HS-27A (cell line): ENCODE results near the gene BZW1.
A peak's percentile ranks its signal among the peaks of the same experiment; 100 is the strongest.

ENCODE experiments used
- DNase-seq: peaks from one replicate; pipeline ENCODE4 v3.0.0-alpha.2; 2012; ENCODE audit warnings: low read depth, missing footprints

The BZW1 gene

DNA sequence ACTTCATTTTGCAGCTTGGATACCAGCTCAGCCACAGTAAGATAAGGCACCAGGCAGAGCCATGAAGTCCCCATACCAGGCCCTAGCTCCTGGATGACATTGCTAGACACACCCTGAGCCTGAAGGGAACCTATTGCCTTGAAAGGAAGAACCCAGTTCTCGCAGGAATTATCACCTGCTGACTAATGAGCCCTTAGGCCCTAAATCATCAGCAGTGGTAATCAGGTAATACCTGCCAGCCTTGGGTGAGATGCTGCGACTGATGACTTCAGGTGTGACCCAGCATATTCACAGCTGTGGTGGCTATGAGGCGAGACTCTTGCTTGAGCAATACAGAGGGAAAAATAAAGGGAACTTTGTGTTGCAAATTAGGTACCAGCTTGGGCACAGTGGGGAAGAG, 27.8 kb downstream of the BZW1 start:
- no peak for DNase-seq

DNA sequence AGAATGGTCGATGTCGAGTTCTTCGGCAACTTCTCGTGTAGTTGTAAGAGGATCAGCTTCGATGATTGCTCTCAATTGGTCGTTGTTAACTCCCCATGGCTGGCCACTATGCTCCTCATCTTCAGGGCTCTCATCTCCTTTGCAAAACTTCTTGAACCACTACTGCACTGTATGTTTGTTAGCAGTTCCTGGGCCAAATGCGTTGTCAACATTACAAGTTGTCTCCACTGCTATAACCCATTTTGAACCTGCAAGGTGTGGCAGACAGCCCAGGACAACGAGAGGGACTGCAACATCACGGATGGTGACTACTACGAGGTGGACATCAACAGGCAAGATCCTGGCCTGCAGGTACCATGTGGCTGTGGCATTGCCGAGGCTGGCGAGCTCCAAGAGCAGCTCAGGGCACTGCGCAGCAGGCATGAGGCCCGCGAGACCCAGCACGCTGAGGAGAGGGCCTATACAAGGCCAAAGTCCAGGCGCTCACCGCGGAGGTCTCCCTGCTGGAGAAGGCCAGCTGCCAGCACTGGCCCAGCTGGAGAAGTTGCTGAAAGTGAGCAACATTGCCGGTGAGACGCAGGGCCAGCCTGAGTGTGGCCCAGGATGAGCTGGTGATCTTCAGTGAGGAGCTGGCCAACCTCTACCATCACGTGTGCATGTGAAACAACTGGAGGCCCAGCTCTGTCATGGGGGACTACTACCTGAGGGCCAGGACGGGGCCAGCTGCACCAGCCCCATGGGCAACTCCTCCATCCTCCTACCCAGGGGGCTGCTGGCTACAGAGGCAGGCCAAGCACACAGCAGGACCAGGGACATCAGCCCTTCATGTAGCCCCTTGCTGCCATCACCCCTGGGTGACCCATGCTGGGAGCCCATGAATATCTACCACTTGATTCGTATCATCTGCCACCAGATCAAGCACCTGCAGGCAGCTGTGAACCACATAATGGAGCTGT, 32.6 kb downstream of the BZW1 start:
- DNase-seq: no peak

DNA sequence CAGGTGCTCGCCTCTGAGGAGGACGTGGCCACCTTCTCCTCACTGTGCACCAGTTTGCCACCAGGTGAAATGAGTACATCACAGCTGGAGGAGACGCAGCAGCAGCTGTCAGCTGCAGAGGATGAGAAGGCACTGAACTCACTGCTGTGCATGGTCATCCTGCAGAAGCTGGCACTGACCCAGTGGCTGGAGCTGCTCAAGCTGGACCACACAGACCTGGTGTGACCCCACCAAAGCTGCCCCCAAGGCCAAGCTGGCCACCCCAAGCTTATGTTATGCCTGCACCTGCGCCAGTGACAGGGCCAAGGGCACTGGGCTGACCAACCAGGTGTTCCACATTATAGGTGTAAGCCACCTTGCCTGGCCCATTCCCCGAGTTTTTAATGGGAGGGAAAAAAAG, 33.5 kb downstream of the BZW1 start:
- no peak for DNase-seq

DNA sequence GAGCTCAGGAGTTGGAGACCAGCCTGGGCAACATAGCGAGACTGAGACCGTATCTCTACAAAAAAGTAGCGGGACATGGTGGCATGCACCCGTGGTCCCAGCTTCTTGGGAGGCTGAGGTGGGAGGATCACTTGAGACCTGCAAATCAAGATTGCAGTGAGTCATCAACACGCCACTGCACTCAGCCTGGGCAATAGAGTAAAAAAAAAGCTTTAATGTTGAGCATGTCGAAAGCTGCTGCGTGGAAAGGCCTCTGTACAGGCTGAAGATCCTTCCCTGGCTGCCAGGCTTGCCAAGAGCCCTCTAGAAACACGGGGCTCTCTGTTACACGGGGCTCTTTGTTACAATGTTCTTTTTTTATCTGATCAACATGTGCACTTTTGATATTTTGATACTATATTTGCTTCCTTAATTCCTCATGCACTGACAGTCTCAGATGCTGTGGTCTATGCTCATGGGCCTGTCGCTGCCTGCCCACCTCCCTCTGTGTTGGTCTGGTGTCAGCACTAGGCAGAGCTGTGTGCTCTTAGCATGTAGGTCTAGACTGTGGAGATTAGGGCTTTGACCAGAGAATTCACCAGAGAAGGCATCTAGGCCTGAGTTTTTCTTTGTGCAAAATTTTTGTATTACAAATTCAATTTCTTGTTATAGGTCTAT, 34.1 kb downstream of the BZW1 start:
- no peak for DNase-seq

DNA sequence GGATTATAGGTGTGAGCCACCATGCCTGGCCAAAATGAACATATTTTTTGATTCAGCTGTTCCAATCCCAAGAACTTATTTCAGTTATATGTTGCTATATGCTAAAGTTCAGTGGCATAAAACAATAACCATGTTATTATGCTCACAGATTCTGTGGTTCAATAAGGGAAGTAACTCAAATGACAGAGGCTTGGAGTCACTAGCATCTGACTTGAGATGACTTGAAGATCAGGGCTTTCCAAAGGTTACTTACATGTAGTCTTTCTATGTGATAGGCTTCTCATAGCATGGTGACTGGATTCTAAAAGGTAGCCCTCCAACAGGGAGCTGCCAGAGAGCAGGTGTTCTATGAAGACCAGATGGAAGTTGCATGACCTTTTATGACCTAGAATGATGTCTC, 35.6 kb downstream of the BZW1 start:
- no peak for DNase-seq

DNA sequence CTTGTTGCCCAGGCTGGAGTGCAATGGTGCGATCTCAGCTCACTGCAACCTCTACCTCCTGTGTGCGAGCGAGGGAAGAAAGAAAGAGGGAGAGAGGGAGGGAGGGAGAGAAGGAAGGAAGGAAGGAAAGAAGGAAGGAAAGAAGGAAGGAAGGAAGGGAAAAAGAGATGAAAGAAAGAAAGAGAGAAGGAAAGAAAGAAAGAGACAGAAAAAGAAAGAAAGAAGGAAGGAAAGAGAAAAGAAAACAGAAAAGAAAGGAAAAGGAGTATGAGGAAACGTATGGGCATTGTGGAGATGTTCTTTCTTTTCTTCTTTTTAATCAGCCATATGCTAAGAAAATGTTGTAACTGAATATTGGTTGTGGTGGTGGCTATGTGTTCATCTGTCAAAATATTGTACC, 36.2 kb downstream of the BZW1 start:
- DNase-seq: no peak

DNA sequence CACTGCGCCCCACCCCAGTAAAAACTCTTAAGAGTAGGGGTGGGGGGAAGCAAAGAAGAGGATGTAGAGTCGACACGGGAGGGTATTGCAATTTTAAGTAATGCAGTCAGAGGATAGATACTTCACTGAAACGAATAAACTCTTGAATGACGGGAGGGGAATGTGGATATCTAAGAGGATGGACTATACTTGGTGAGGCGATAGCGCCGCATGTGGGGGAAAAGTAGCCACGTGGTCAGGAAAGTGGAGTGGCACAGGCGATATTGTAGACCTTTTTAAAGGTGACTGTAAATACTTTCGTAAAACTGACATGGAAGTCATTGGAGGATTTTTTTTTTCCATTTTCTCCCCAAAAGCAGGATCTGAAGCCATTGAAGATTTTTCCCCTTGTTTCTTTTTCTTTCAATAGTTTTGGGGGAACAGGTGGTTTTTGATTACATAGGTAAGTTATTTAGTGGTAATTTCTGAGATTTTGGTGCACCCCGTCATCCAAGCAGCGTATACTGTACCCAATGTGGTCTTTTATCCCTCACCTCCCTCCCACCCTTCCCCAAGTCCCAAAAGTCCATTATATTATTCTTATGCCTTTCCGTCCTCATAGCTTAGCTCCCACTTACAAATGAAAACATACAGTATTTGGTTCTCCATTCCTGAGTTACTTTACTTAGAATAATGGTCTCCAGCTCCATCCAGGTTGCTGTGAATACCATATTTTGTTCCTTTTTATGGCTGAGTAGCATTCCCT, 39.0 kb downstream of the BZW1 start:
- DNase-seq: no peak

DNA sequence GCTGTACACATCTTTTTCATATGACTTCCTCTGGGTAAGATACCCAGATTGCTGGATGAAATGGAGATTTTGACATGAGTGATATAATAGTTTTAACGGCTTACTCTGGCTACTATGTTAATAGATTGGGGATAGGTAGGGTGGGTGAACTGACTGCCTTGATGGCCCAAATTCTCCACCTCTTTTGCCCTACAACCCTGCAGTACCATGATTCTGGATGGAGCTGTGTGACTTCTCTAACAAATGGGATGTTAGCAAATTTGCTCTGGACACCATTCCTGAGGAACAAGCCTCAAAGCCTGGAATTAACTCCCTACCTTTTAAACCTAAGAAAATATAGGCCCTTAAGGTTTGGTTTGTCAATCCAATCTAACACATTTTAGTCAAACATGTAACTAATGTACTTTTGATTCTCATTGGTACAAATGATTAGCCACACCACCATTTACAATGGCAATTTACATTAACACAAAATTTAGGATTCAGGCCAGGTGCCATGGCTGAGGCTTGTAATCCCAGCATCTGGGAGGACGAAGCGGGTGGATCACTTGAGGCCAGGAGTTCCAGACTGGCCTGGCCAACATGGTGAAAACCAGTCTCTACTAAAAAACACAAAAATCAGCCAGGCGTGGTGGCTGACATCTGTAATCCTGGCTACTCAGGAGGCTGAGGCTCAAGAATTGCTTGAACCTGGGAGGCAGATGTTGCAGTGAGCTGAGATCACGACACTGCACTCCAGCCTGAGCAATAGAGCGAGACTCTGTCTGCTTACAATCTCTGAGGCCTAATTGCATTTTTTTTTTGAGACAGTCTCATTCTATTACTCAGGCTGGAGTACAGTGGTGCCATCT, 39.9 kb downstream of the BZW1 start:
- DNase-seq: no peak

DNA sequence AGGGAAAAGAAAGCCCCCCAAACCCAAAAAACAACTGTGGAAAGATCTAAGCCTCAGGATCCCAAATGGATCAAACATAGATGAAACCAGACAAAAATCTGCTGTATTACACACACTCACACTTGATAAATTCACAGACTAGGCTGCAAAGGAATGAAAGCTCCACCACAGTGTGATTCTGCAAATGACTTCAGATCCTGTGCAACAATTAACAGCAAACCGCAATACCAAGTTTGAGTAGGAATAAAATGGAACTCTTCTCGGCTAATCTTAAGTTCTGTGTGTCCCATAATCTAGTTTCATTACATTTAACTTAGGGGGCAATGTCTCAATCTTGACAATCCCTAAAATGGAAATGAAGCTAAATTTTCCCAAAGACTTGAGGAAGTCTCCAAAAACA, 40.9 kb downstream of the BZW1 start:
- DNase-seq: no peak

DNA sequence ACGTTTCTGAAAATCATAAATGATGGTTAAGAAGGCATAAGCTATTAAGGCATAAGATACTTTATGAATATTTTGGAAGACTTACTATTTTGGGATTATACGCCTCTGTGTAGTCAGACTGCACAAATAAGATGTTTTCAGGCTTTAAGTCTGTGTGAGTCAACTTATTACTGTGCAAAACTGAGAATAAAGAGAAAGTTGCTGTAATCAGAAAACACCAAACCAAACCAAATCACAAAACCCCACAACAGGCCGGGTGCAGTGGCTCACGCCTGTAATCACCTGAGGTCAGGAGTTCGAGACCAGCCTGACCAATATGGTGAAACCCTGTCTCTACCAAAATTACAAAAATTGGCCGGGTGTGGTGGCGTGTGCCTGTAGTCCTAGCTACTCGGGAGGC, 45.1 kb downstream of the BZW1 start:
- DNase-seq: no peak

DNA sequence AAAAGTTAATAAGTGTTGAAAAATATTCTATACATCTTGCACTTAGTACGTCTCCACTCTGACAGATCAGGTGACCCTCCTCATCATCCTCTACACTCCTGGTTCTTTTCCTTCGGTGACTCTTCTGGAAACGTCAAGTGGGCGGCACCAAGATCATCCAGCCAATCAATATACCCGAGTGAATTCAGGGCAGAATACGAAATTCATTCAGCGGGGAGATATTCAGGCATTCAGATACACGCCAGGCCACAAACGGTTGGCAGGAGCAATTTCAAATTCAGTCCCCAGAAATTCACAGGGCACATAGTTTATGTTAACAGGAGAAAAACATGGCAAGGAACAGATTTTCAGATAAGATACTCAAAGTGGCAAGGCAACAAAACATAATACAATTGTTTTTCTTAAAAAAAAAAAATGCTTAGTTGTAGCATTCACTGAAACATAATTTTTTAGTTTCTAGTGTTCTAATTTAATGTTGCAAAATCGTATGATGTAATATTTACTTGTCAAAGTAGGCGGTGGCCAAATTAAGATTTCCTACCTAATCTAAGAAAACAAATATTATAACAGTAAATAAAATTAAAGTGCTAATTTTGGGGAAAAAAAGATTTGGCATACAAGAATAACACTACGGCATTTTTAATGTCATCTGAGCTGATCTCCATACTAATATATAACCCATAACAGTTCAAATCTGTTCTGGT, 48.5 kb downstream of the BZW1 start:
- no peak for DNase-seq

DNA sequence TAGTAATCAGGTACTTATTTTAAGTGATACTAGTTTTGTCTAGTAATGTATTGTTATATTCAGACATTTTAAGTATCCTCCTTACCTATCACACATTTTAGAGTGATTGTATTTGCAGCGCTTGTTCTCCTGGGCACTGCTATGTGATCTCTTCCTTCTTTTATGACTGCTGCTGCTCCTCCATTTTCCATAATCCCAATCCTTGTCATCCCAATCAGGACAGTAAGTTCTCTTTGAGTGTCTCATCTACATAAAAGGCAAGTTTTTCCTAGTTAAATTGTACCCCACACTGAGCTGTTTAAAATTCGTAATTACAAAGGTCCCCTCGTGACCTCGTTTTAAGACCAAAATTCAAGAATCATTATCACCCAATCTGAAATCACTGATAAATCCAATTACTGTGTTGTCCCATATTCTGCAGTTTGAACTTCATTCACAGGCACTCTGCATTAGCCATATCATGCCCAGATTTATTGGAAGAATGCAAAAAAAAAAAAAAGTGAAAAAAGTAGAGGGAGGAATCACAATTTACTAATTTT, 50.0 kb downstream of the BZW1 start:
- no peak for DNase-seq

DNA sequence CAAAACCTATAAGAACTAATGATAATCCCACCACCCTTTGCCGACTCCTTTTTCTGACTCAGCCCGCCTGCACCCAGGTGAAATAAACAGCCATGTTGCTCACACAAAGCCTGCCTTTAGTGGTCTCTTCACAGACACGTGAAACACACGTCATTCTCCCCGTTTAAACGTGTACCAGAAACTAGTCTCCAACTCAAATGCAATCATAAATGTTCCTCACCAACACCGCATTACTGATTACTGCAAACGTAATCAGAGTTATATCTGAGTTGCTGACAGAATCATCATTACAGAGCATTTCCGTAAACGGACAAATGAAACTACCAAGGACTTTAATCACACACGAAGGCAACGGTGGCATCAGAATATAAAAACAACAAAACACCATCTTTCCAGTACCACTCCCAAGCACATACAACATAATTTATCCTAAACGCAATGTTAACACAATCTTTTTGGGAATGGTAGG, 50.9 kb downstream of the BZW1 start:
- peak; percentile 33 for DNase-seq

DNA sequence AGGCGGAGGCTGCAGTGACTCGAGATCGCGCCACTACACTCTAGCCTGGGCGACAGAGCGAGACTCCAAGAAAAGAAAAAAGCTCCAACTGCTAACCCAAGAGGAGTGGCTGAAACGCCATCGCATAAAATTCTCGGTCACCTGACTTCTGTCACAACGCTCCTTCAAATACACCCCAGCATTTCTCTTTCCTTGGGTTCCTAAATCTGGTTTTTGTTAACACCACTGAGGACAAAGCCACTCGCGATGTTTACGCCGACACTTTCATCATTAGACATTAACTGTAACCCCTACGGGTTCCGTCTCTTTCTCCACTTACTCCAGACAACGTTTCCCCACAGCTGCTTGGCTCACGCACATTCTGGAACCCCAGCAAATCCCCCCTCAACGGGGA, 52.1 kb downstream of the BZW1 start:
- DNase-seq: no peak

DNA sequence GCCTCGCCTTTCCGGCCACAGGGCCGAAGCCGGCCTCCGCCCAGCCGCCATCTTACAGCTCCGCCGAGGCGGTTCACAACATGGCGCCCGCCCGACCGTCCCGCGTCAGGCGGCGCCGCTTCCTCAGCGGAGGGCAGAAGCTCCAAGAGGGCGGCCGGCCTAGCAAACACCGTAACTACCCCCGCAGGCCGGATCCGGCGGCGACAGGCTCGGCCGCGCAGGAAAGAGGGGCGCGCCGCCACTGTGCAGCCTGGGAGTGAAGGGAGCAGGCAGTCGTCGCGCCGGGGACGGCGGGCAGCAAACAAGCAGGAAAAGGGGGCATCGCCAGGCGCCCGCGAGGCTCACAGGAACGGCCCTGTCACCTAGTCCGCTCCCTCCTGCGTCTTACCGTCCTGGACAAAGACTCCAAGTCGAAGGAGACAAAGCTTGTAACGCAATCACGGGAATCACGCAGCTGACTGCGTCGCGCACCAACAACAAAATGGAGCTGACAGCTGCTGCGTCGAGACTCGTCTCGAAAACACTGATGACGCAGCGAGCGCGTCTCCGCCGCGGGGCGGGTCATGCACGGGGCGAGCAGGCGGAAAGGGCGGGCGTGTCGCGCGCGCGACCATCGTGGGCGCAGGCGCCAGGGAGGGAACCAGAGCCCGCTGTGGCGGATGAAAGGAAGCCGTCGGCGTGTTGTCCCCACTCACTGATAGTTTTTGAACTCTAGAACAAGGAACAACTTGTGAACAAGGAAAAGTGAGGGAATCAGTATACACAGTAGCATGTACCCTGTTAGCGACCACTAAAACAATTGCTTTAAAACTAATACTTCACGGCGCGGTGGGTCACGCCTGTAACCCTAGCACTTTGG, 52.7 kb downstream of the BZW1 start, which contains the start of gene CLK1:
CLK1 (minus strand) TSS at position 483 of the 859 bp plus-strand sequence. CDS start 2,796 bp downstream, outside the sequence.
- DNase-seq: peak; percentile 80

DNA sequence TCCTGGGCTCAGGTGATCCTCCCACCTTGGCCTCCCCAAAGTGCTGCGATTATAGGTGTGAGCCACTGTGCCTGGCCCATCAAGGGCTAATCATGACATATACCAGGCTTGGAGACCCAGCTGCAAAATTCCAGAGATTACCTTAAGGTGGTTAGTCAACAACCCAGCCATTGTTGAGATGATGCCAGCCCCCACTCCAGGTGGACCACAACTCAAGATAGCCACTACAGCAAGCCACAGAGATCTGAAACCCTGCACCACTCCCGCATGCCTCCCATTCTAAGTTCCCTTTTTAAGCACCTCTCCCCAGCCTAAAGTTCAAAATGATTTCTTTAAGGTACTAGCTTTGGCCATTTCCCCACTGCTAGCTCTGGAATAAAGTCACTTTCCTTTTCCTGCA, 57.3 kb downstream of the BZW1 start:
- no peak for DNase-seq

DNA sequence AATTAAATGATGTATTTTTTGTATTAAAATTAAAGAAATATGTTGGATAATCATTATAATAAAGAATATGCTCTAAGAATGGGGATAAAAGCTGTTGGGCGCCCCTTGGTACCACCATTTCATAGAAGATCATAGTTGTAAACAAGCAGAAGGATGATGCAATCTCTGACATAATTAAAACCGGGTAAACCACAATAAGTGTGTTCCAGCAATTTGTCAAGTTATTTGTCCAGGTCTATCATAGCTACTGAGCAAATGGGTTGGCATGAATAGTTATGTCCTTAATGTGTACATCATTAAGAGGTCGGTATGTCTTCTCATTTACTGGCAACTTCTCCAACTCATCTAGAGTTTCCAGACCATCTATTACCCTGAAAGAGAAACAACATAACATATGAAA, 59.4 kb downstream of the BZW1 start:
- DNase-seq: no peak

DNA sequence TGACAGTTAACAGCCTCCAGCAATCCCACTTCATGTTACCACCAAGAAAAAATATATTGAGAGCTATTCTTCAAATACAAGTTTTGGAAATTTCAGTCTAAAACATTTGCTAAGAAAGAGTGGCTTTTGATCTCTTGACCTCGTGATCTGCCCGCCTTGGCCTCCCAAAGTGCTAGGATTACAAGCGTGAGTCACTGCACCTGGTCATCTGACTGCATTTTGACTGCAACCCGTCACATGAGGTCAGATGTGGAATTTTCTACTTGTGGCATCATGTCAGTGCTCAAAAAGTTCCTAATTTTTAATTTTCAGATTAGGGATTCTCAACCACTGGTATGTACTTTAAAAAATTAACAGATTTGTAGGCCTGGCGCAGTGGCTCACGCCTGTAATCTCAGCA, 61.9 kb downstream of the BZW1 start:
- no peak for DNase-seq
